AG10803 (cell line): Measurements from ENCODE around the gene UNCX.
"Not testable (repeated sequence)": the region's sequence is repeated elsewhere in the genome, so short reads cannot be mapped to it uniquely, and the experiment has no call there.

Source experiments
- DNase-seq: peaks from one replicate; pipeline ENCODE4 v3.0.0; 2010; ENCODE audit warnings: low read depth
- H3K4me3 ChIP-seq: 2 replicates; pipeline ENCODE4 v1.5.1; 2011; ENCODE audit warnings: mild to moderate bottlenecking, low read length, control low read depth
- TF ChIP-seq, protein P1 (sequence below): conservative IDR thresholded peaks from 2 replicates; pipeline ENCODE4 v1.5.1; 2011; ENCODE audit warnings: mild to moderate bottlenecking, low read length, control low read depth, inconsistent platforms

Gene UNCX

DNA sequence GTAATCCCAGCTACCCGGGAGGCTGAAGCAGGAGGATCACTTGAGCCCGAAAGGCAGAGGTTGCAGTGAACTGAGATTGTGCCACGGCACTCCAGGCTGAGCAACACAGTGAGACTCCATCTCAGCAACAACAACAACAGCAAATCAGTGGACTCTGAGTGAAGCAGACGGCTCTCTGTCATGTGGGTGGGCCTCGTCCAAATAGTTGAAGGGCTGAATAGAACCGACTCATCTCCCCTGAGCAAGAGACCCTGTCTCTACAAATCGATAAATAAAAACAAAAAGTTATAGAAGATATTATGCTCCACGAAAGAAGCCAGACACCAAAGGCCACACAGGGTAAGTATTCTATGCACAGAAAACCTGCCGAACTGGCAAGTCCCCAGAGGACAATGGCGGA is 45.9 kb downstream of the UNCX start:
- no peak overlapping the region for H3K4me3 ChIP-seq
- TF ChIP-seq, protein P1, sequence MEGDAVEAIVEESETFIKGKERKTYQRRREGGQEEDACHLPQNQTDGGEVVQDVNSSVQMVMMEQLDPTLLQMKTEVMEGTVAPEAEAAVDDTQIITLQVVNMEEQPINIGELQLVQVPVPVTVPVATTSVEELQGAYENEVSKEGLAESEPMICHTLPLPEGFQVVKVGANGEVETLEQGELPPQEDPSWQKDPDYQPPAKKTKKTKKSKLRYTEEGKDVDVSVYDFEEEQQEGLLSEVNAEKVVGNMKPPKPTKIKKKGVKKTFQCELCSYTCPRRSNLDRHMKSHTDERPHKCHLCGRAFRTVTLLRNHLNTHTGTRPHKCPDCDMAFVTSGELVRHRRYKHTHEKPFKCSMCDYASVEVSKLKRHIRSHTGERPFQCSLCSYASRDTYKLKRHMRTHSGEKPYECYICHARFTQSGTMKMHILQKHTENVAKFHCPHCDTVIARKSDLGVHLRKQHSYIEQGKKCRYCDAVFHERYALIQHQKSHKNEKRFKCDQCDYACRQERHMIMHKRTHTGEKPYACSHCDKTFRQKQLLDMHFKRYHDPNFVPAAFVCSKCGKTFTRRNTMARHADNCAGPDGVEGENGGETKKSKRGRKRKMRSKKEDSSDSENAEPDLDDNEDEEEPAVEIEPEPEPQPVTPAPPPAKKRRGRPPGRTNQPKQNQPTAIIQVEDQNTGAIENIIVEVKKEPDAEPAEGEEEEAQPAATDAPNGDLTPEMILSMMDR: no peak
- no peak for DNase-seq

DNA sequence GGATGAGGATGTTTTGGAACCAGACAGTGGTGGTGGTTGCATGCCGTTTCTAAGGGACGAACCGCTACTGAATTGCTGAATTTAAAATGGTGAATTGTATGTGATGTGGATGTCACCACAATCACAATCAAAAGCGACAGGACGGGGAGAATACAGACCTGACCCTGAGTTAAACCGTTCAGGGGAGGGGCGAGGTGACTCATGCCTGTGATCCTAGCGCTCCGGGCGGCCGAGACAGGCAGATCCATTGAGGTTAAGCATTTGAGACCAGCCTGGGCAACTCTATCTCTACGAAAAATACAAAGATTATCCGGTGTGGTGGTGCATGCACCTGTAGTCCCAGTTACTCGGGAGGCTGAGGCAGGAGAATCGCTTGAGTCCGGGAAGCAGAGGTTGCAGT is 46.4 kb downstream of the UNCX start:
- no peak for DNase-seq
- TF ChIP-seq, protein P1: no peak
- H3K4me3 ChIP-seq: no peak overlapping the region

GRCh38 chr7:1279895-1280294 is 47.2 kb downstream of the UNCX start:
- DNase-seq: not testable (repeated sequence)

GRCh38 chr7:1281068-1281467 is 48.4 kb downstream of the UNCX start:
- H3K4me3 ChIP-seq: no peak overlapping the region
- no peak for DNase-seq
- TF ChIP-seq, protein P1: no peak

More at GRCh38 chr7:1279895-1280294, 47.2 kb downstream of the UNCX start:
- H3K4me3 ChIP-seq: not testable (repeated sequence)

GRCh38 chr7:1282679-1283078 is 50.0 kb downstream of the UNCX start:
- no peak for DNase-seq
- H3K4me3 ChIP-seq: no peak overlapping the region
- TF ChIP-seq, protein P1: no peak

GRCh38 chr7:1283337-1283736 is 50.7 kb downstream of the UNCX start:
- no peak for DNase-seq
- H3K4me3 ChIP-seq: no peak overlapping the region
- TF ChIP-seq, protein P1: no peak

DNA sequence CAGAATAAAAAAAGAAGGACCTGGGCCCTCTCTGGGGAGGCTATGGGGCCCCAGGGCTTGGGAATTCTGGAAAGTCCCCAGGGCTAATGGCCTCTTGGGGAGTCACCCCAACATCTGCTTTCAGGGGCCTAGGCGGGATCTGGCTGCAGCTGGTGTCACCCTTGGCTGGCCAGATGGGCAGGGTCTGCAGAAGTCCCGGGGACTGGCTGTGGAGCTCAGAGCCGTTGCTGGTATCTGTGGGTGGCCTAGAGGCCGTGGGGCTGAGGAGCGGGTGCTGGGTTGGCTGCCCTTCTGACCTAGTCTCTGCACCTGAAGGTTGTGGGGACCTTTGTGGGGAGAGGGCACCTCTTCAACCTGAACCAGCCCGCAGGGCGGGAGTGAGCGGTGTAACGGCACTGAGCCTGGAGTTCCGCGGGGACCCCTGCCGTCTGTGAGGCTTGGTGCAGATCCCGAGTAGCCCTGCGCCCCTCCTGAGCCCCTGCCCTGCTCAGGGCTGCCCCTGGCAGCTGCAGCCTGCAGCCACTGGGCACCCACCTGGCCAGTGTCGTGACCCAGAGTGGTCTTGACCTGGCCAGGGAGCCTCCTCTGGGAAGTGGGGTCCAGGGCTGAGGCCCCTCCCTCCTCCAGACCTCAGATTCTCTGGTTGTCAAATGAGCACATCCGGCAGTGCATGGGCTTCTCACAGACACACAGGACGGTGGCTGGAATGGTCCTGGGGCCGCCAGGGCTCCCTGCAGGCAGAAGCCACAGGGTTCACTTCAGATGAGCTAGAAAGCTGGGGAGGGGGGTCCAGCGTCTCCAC is 51.5 kb downstream of the UNCX start:
- DNase-seq: no peak
- TF ChIP-seq, protein P1: no peak
- H3K4me3 ChIP-seq: no peak overlapping the region
